Measurements from ENCODE around the gene SPATA4. TPM values are rescaled to one million over a fixed set of nuclear protein-coding genes. Genes with fewer than 3 reads are reported as not detected.

Gene SPATA4
- polyA plus RNA-seq, 1 experiment: 0.09 TPM

GRCh38 chr4:176142253-176142652 lies 53.1 kb downstream of the SPATA4 start:
- POLR2A ChIA-PET: no interaction called here
- CTCF ChIA-PET: no interaction called here
- no peaks in the 10 kb centered on the region for H3K9me3 ChIP-seq (ENCODE audit: control insufficient read depth, insufficient read depth, low read length)
- no peak for DNase-seq (ENCODE audit: low read depth, low spot score)
- no peaks in the 10 kb centered on the region for H3K27me3 ChIP-seq (ENCODE audit: control insufficient read depth, insufficient read depth, low read length)
- H3K4me3 ChIP-seq (ENCODE audit: low read depth, low read length): no peak overlapping the region
- no peak overlapping the region for H3K27ac ChIP-seq (ENCODE audit: low read depth, low read length)
- no peak for TF ChIP-seq CTCF (IDR thresholded peaks at IDR 0.05; ENCODE audit: low read depth, low read length)

- ChIA-PET POLR2A (no interaction called here), CTCF (interaction anchor here (0.6 kb wide), 1 partner anchor 16 kb away, joined by 3 read pairs; no protein-coding TSS in a partner anchor)
- Histone ChIP-seq H3K9me3 (ENCODE audit: control insufficient read depth, insufficient read depth, low read length) (no peaks in the 10 kb centered on the region), H3K27me3 (ENCODE audit: control insufficient read depth, insufficient read depth, low read length) (no peaks in the 10 kb centered on the region), H3K27ac (ENCODE audit: low read depth, low read length) (no peak overlapping the region), H3K4me3 (ENCODE audit: low read depth, low read length) (no peak overlapping the region)
- no peak for DNase-seq (ENCODE audit: low read depth, low spot score)
- no peak for TF ChIP-seq CTCF (IDR thresholded peaks at IDR 0.05; ENCODE audit: low read depth, low read length)
These were observed 55.9 kb downstream of the SPATA4 start for GRCh38 chr4:176139518-176139917.

- no peak for DNase-seq (ENCODE audit: low read depth, low spot score)
- H3K27ac ChIP-seq (ENCODE audit: low read depth, low read length): no peak overlapping the region
- H3K4me3 ChIP-seq (ENCODE audit: low read depth, low read length): no peak overlapping the region
- H3K9me3 ChIP-seq (ENCODE audit: control insufficient read depth, insufficient read depth, low read length): no peaks in the 10 kb centered on the region
- POLR2A ChIA-PET: no interaction called here
- CTCF ChIA-PET: interaction anchor here (0.5 kb wide), 1 partner anchor 133 kb away, joined by 5 read pairs; no protein-coding TSS in a partner anchor
- no peak for TF ChIP-seq CTCF (IDR thresholded peaks at IDR 0.05; ENCODE audit: low read depth, low read length)
- H3K27me3 ChIP-seq (ENCODE audit: control insufficient read depth, insufficient read depth, low read length): no peaks in the 10 kb centered on the region
These were observed 57.8 kb downstream of the SPATA4 start for GRCh38 chr4:176137631-176138030.

GRCh38 chr4:176134670-176135069 lies 60.7 kb downstream of the SPATA4 start:
- no peak overlapping the region for H3K27ac ChIP-seq (ENCODE audit: low read depth, low read length)
- ChIA-PET POLR2A (no interaction called here), CTCF (no interaction called here)
- H3K9me3 ChIP-seq (ENCODE audit: control insufficient read depth, insufficient read depth, low read length): no peaks in the 10 kb centered on the region
- no peak for TF ChIP-seq CTCF (IDR thresholded peaks at IDR 0.05; ENCODE audit: low read depth, low read length)
- H3K4me3 ChIP-seq (ENCODE audit: low read depth, low read length): no peak overlapping the region
- DNase-seq (ENCODE audit: low read depth, low spot score): no peak
- no peaks in the 10 kb centered on the region for H3K27me3 ChIP-seq (ENCODE audit: control insufficient read depth, insufficient read depth, low read length)

Other genes starting within 250 kb of the SPATA4 start
- gene WDR17, start 129.7 kb downstream of the SPATA4 start, polyA plus RNA-seq (2011; rRNA removed): 1.1 and 1.2 TPM in 2 replicates
- gene ASB5, start 73.6 kb upstream of the SPATA4 start, polyA plus RNA-seq (2011; rRNA removed): 0.38 and 0.63 TPM in 2 replicates
- 64.0 and 84.3 TPM in 2 replicates for gene SPCS3, start 124.4 kb upstream of the SPATA4 start, polyA plus RNA-seq (2011; rRNA removed)